B cell (primary cell): ENCODE measurements around the gene EFNB2. TPM values are rescaled to one million over a fixed set of nuclear protein-coding genes. Genes with fewer than 3 reads are reported as not detected.

ENCODE experiments used
- ATAC-seq: fragments of 200-7000 bp; cut with Tn5 transposase; one replicate; pipeline ENCODE4 v1.10.0; 2021; ENCODE audit warnings: low read depth, mild to moderate bottlenecking, moderate number of reproducible peaks, moderate library complexity
- CTCF ChIA-PET: fragments of 350-600 bp; sonication (Branson Sonifier 250); formaldehyde crosslinking; loops from one replicate; lab custom pipeline; 2021; ENCODE audit warnings: antibody characterized with exemption, inconsistent platforms; lab: Charles Lee
- POLR2A ChIA-PET: fragments of 350-600 bp; sonication (Branson Sonifier 250); formaldehyde crosslinking; loops from one replicate; lab custom pipeline; 2021; ENCODE audit warnings: antibody characterized with exemption; lab: Charles Lee
- DNase-seq: peaks from one replicate; pipeline ENCODE4 v3.0.0; 2013
- H2AFZ ChIP-seq: 2 replicates; pipeline ENCODE4 v1.6.1; 2012; ENCODE audit warnings: mild to moderate bottlenecking, low read depth, low read length; ENCODE audit not compliant: insufficient read depth, poor library complexity, severe bottlenecking
- H3K27ac ChIP-seq, 2 donors: 1 replicate in 1 of 2; 2 replicates in 1 of 2; pipeline ENCODE4 v1.5.1; 2012 to 2013; ENCODE audit warnings: low read length in 2 of 2, mild to moderate bottlenecking in 2 of 2, moderate library complexity in 1 of 2
- H3K27me3 ChIP-seq, 4 experiments: fragments of 200-600 bp in 1 of 4; sonication (generic) in 1 of 4; replicated peaks in 1 of 4; 1 replicate in 2 of 4; 2 replicates in 2 of 4; pipeline versions ENCODE4 v1.6.1 to v1.7.0; 2013 to 2016; ENCODE audit warnings: low read length in 3 of 4, mild to moderate bottlenecking in 2 of 4, mixed read lengths in 1 of 4, moderate library complexity in 1 of 4; ENCODE audit not compliant: insufficient read depth in 4 of 4, control insufficient read depth in 3 of 4; ENCODE audit errors: control extremely low read depth in 1 of 4
- H3K36me3 ChIP-seq, 2 experiments: replicated peaks in 1 of 2; 1 replicate in 1 of 2; 2 replicates in 1 of 2; pipeline versions ENCODE4 v1.6.1 to v1.7.1; 2013; ENCODE audit warnings: low read length in 1 of 2; ENCODE audit not compliant: insufficient read depth in 2 of 2, control insufficient read depth in 1 of 2; ENCODE audit errors: control extremely low read depth in 1 of 2, extremely low read depth in 1 of 2
- H3K4me1 ChIP-seq, 2 donors: fragments of 200-600 bp in 1 of 2; sonication (generic) in 1 of 2; 1 replicate in 1 of 2; 2 replicates in 1 of 2; pipeline versions ENCODE4 v1.5.1 to v1.6.1; 2013 to 2017; ENCODE audit warnings: low read length in 2 of 2; ENCODE audit not compliant: control insufficient read depth in 2 of 2, insufficient read depth in 2 of 2
- H3K4me2 ChIP-seq: replicated peaks from 2 replicates; pipeline ENCODE3; 2012; ENCODE audit warnings: mild to moderate bottlenecking, low read depth, low read length; ENCODE audit not compliant: poor library complexity, severe bottlenecking
- H3K4me3 ChIP-seq, 5 experiments: fragments of 200-600 bp in 1 of 5; sonication (generic) in 1 of 5; 1 replicate in 3 of 5; 2 replicates in 2 of 5; pipeline versions ENCODE4 v1.5.1 to v1.7.0; 2011 to 2016; ENCODE audit warnings: low read length in 4 of 5, mild to moderate bottlenecking in 4 of 5, low read depth in 2 of 5, control low read depth in 1 of 5, moderate library complexity in 1 of 5; ENCODE audit not compliant: insufficient read depth in 1 of 5; ENCODE audit errors: control extremely low read depth in 1 of 5, extremely low read depth in 1 of 5
- H3K79me2 ChIP-seq: fragments of 200-600 bp; sonication (generic); one replicate; pipeline ENCODE4 v1.6.0; 2016; ENCODE audit warnings: low read length; ENCODE audit not compliant: control insufficient read depth, insufficient read depth
- H3K9ac ChIP-seq: fragments of 200-600 bp; sonication (generic); 2 replicates; pipeline ENCODE4 v1.6.1; 2017; ENCODE audit warnings: mild to moderate bottlenecking, low read length, moderate library complexity
- H3K9me3 ChIP-seq, 3 donors: one replicate each; pipeline versions ENCODE4 v1.6.1 to v1.7.1; 2013; ENCODE audit warnings: low read length in 2 of 3; ENCODE audit not compliant: control insufficient read depth in 2 of 3, insufficient read depth in 1 of 3; ENCODE audit errors: control extremely low read depth in 1 of 3
- H4K20me1 ChIP-seq: 2 replicates; pipeline ENCODE4 v1.6.0; 2012; ENCODE audit warnings: mild to moderate bottlenecking, low read length; ENCODE audit not compliant: insufficient read depth, control insufficient read depth, poor library complexity, severe bottlenecking
- H3K27ac Mint-ChIP-seq: one replicate; pipeline ENCODE4 v1.8.0; 2021; ENCODE audit warnings: mixed read lengths
- H3K27me3 Mint-ChIP-seq: one replicate; pipeline ENCODE4 v1.8.0; 2021; ENCODE audit warnings: mixed read lengths
- H3K4me1 Mint-ChIP-seq: one replicate; pipeline ENCODE4 v1.8.0; 2021; ENCODE audit warnings: mixed read lengths
- H3K4me3 Mint-ChIP-seq: one replicate; pipeline ENCODE4 v1.8.0; 2021; ENCODE audit warnings: mixed read lengths
- H3K9me3 Mint-ChIP-seq: one replicate; pipeline ENCODE4 v1.8.0; 2022; ENCODE audit warnings: mixed read lengths; ENCODE audit not compliant: insufficient read depth
- CTCF ChIP-seq: fragments of 200-600 bp; IDR thresholded peaks from one replicate; pipeline ENCODE4 v1.8.0; 2022; ENCODE audit warnings: antibody characterized with exemption, mild to moderate bottlenecking
- EZH2 ChIP-seq: IDR thresholded peaks from 2 replicates; pipeline ENCODE4 v1.6.1; 2012; ENCODE audit warnings: borderline replicate concordance, low read depth, mild to moderate bottlenecking, moderate library complexity, low read length; ENCODE audit not compliant: insufficient read depth, poor library complexity, severe bottlenecking
- WGBS: methylation state at CpG from one replicate; pipeline ENCODE4 v1.1.5; 2013; ENCODE audit warnings: missing lambda C conversion rate; ENCODE audit not compliant: insufficient coverage; 5-methylcytosine and 5-hydroxymethylcytosine counted together
- intact Hi-C: fragments of 100-400 bp; cut with micrococcal nuclease; formaldehyde crosslinking; loops from one replicate; pipeline ENCODE4 v1.10.0; 2022
- polyA plus RNA-seq: library from polyadenylated mRNA; depleted of rRNA; stranded (reverse); fragments of >200 nt; gene quantifications from 2 replicates; pipeline ENCODE4 v1.2.3, GENCODE V29; 2012
- total RNA-seq, 2 donors: library from RNA; stranded (reverse); fragments of 120-200 nt in 1 of 2; gene quantifications; 1 replicate in 1 of 2; 2 replicates in 1 of 2; pipeline versions ENCODE4 v1.2.3 to v1.2.4, GENCODE V29; 2013 to 2022

The EFNB2 gene
- total and polyA plus RNA-seq, 2 donors (not counting 1 experiment from before 2014, with no cell fraction given) = 0.04 to 1.2 TPM

- Mint-ChIP-seq H3K4me1 (peaks cover 17% of the 10 kb centered on the region), H3K4me3 (peak overlapping the region; percentile 68), H3K27ac (no peak overlapping the region), H3K27me3 (peaks cover 57% of the 10 kb centered on the region), H3K9me3 (no peaks in the 10 kb centered on the region)
- Histone ChIP-seq H3K4me3 (peak overlapping the region in 1 of 5 experiments; percentile 17), H3K27me3 (peaks cover 0 to 46% (median 36%) of the 10 kb centered on the region in 4 experiments), H3K27ac (no peak overlapping the region), H2AFZ (no peak overlapping the region), H3K79me2 (no peaks in the 10 kb centered on the region), H4K20me1 (no peaks in the 10 kb centered on the region), H3K4me1 (peaks cover 25 to 28% of the 10 kb centered on the region in 2 donors), H3K4me2 (peak overlapping the region; percentile 99), H3K36me3 (no peaks in the 10 kb centered on the region), H3K9ac (no peak overlapping the region), H3K9me3 (peaks cover 0 to 7% (median 0%) of the 10 kb centered on the region in 3 donors)
- TF ChIP-seq CTCF = no peak
- TF ChIP-seq EZH2 = peak; percentile 67
- peak; percentile 21 for DNase-seq
- CTCF ChIA-PET = interaction anchor here (0.6 to 1.4 kb wide), 2 partner anchors 13 to 88 kb away, joined by 3 read pairs; no protein-coding TSS in a partner anchor
- POLR2A ChIA-PET = interaction anchor here (0.7 kb wide), 1 partner anchor 52 kb away, joined by 3 read pairs; no protein-coding TSS in a partner anchor
- no peak for ATAC-seq
- WGBS = 49% methylated on average over 12 of the region's 18 CpGs
- intact Hi-C loops = loop anchor here (10.0 kb wide), 1 partner anchor 448 kb away; no protein-coding TSS in a partner anchor
These were observed 3.1 kb downstream of the EFNB2 start for GRCh38 chr13:106532111-106532929.
